Measurements from ENCODE around the gene TBX18.

Gene TBX18

GRCh38 chr6:84645563-84646266, 118.7 kb downstream of the TBX18 start:
- no peaks in the 10 kb centered on the region for H3K27me3 ChIP-seq (replicated peaks; ENCODE audit: control insufficient read depth, insufficient read depth, low read length)
- H3K36me3 ChIP-seq (ENCODE audit: control insufficient read depth, insufficient read depth, low read length) = no peaks in the 10 kb centered on the region
- TF ChIP-seq CTCF (IDR thresholded peaks at IDR 0.05; ENCODE audit: insufficient read depth, low read length, poor library complexity, severe bottlenecking) = no peak
- H3K4me3 ChIP-seq (replicated peaks; ENCODE audit: low read depth, low read length) = no peak overlapping the region
- DNase-seq (ENCODE audit: extremely low read depth, insufficient read length) = no peak

- no peak for DNase-seq (ENCODE audit: extremely low read depth, insufficient read length)
- Histone ChIP-seq H3K36me3 (ENCODE audit: control insufficient read depth, insufficient read depth, low read length) (no peaks in the 10 kb centered on the region), H3K27me3 (replicated peaks; ENCODE audit: control insufficient read depth, insufficient read depth, low read length) (no peaks in the 10 kb centered on the region), H3K4me3 (replicated peaks; ENCODE audit: low read depth, low read length) (no peak overlapping the region)
- TF ChIP-seq CTCF (IDR thresholded peaks at IDR 0.05; ENCODE audit: insufficient read depth, low read length, poor library complexity, severe bottlenecking) = no peak
Observed at GRCh38 chr6:84645000-84645399, 119.4 kb downstream of the TBX18 start.

GRCh38 chr6:84643778-84644177, 120.6 kb downstream of the TBX18 start:
- no peaks in the 10 kb centered on the region for H3K27me3 ChIP-seq (replicated peaks; ENCODE audit: control insufficient read depth, insufficient read depth, low read length)
- TF ChIP-seq CTCF (IDR thresholded peaks at IDR 0.05; ENCODE audit: insufficient read depth, low read length, poor library complexity, severe bottlenecking) = no peak
- H3K36me3 ChIP-seq (ENCODE audit: control insufficient read depth, insufficient read depth, low read length) = no peaks in the 10 kb centered on the region
- no peak for DNase-seq (ENCODE audit: extremely low read depth, insufficient read length)
- H3K4me3 ChIP-seq (replicated peaks; ENCODE audit: low read depth, low read length) = no peak overlapping the region

GRCh38 chr6:84641076-84641475, 123.3 kb downstream of the TBX18 start:
- no peaks in the 10 kb centered on the region for H3K27me3 ChIP-seq (replicated peaks; ENCODE audit: control insufficient read depth, insufficient read depth, low read length)
- no peak for DNase-seq (ENCODE audit: extremely low read depth, insufficient read length)
- no peaks in the 10 kb centered on the region for H3K36me3 ChIP-seq (ENCODE audit: control insufficient read depth, insufficient read depth, low read length)
- TF ChIP-seq CTCF (IDR thresholded peaks at IDR 0.05; ENCODE audit: insufficient read depth, low read length, poor library complexity, severe bottlenecking) = no peak
- no peak overlapping the region for H3K4me3 ChIP-seq (replicated peaks; ENCODE audit: low read depth, low read length)

GRCh38 chr6:84639396-84639795, 125.0 kb downstream of the TBX18 start:
- Histone ChIP-seq H3K4me3 (replicated peaks; ENCODE audit: low read depth, low read length) (no peak overlapping the region), H3K36me3 (ENCODE audit: control insufficient read depth, insufficient read depth, low read length) (no peaks in the 10 kb centered on the region), H3K27me3 (replicated peaks; ENCODE audit: control insufficient read depth, insufficient read depth, low read length) (no peaks in the 10 kb centered on the region)
- no peak for DNase-seq (ENCODE audit: extremely low read depth, insufficient read length)
- TF ChIP-seq CTCF (IDR thresholded peaks at IDR 0.05; ENCODE audit: insufficient read depth, low read length, poor library complexity, severe bottlenecking) = no peak

- H3K4me3 ChIP-seq (replicated peaks; ENCODE audit: low read depth, low read length) = no peak overlapping the region
- no peak for TF ChIP-seq CTCF (IDR thresholded peaks at IDR 0.05; ENCODE audit: insufficient read depth, low read length, poor library complexity, severe bottlenecking)
- no peaks in the 10 kb centered on the region for H3K36me3 ChIP-seq (ENCODE audit: control insufficient read depth, insufficient read depth, low read length)
- no peak for DNase-seq (ENCODE audit: extremely low read depth, insufficient read length)
- H3K27me3 ChIP-seq (replicated peaks; ENCODE audit: control insufficient read depth, insufficient read depth, low read length) = no peaks in the 10 kb centered on the region
Observed at GRCh38 chr6:84638286-84638685, 126.1 kb downstream of the TBX18 start.

Measured in GM06990 (cell line).